Lower leg skin (tissue), 4 donors: ENCODE results near the gene NOL3. TPM values are rescaled to one million over a fixed set of nuclear protein-coding genes. Genes with fewer than 3 reads are reported as not detected.

ENCODE experiments used
- DNase-seq, 2 donors: peaks; one replicate each; pipeline ENCODE4 v3.0.0-alpha.2; 2019; ENCODE audit warnings: low spot score in 2 of 2
- H3K4me3 ChIP-seq: fragments of 200-600 bp; sonication (generic); 2 replicates; pipeline ENCODE4 v1.5.1; 2017; ENCODE audit warnings: mild to moderate bottlenecking, low read depth; ENCODE audit not compliant: poor library complexity, severe bottlenecking
- POLR2A ChIP-seq, 2 donors: fragments of 450-650 bp; IDR thresholded peaks; one replicate each; pipeline ENCODE4 v1.6.1; 2016 to 2017; ENCODE audit warnings: antibody characterized with exemption in 2 of 2, mild to moderate bottlenecking in 1 of 2, moderate library complexity in 1 of 2
- WGBS, 2 donors: methylation state at CpG; one replicate each; pipeline ENCODE4 v1.1.5; 2018; 5-methylcytosine and 5-hydroxymethylcytosine counted together
- intact Hi-C: fragments of 100-400 bp; cut with DNase I; formaldehyde crosslinking; loops from one replicate; pipeline ENCODE4 v1.15.0; 2023; ENCODE audit warnings: low total_unique reads
- total RNA-seq, 4 donors: library from RNA; depleted of rRNA; stranded (reverse); fragments of >200 nt; gene quantifications; one replicate each; pipeline ENCODE4 v1.1.0, GENCODE V29; 2016
- TF ChIP-seq, protein P1 (sequence below), 3 donors: fragments of 450-650 bp; IDR thresholded peaks; one replicate each; pipeline ENCODE4 v1.5.1; 2016; ENCODE audit warnings: antibody characterized with exemption in 3 of 3, mild to moderate bottlenecking in 3 of 3, moderate library complexity in 2 of 3

Gene NOL3
- total RNA-seq, 4 donors from 2014 or later: 84.3 to 139 (median 115) TPM

GRCh38 chr16:67206129-67206837 lies 35.9 kb downstream of the NOL3 start:
- DNase-seq: no peak
- intact Hi-C loops: no loop called here
- WGBS, 2 donors: 94 to 95% methylated on average over 7 to 8 of the region's 8 CpGs
- TF ChIP-seq POLR2A (IDR thresholded peaks at IDR 0.05): no peak
- TF ChIP-seq, protein P1, sequence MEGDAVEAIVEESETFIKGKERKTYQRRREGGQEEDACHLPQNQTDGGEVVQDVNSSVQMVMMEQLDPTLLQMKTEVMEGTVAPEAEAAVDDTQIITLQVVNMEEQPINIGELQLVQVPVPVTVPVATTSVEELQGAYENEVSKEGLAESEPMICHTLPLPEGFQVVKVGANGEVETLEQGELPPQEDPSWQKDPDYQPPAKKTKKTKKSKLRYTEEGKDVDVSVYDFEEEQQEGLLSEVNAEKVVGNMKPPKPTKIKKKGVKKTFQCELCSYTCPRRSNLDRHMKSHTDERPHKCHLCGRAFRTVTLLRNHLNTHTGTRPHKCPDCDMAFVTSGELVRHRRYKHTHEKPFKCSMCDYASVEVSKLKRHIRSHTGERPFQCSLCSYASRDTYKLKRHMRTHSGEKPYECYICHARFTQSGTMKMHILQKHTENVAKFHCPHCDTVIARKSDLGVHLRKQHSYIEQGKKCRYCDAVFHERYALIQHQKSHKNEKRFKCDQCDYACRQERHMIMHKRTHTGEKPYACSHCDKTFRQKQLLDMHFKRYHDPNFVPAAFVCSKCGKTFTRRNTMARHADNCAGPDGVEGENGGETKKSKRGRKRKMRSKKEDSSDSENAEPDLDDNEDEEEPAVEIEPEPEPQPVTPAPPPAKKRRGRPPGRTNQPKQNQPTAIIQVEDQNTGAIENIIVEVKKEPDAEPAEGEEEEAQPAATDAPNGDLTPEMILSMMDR (IDR thresholded peaks at IDR 0.05): no peak
- no peak overlapping the region for H3K4me3 ChIP-seq

DNA sequence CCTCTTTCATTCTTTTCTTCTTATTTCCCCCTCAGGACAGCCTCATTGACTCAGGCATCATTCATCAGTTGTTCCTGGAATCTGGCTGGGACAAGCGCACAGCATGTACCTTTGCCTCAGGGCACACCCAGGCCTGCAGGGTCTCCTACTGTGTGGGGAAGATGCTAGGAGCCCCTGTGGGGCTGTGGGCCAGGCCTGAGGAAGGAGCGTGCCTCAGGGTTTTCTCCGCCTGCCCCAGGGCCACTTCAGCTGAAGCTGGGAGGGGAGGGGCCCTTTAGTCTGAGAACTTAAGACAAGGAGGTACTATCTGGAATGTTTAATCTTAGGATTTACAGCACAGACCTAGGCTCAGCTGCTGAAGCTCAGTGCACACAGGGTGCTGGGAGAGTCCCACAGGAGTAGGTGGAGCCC lies 36.5 kb downstream of the NOL3 start:
- no peak for TF ChIP-seq POLR2A (IDR thresholded peaks at IDR 0.05)
- TF ChIP-seq, protein P1 (IDR thresholded peaks at IDR 0.05): no peak
- WGBS, 2 donors: 92 to 93% methylated on average over 3 of the region's 3 CpGs
- no peak overlapping the region for H3K4me3 ChIP-seq
- DNase-seq: no peak
- intact Hi-C loops: no loop called here

DNA sequence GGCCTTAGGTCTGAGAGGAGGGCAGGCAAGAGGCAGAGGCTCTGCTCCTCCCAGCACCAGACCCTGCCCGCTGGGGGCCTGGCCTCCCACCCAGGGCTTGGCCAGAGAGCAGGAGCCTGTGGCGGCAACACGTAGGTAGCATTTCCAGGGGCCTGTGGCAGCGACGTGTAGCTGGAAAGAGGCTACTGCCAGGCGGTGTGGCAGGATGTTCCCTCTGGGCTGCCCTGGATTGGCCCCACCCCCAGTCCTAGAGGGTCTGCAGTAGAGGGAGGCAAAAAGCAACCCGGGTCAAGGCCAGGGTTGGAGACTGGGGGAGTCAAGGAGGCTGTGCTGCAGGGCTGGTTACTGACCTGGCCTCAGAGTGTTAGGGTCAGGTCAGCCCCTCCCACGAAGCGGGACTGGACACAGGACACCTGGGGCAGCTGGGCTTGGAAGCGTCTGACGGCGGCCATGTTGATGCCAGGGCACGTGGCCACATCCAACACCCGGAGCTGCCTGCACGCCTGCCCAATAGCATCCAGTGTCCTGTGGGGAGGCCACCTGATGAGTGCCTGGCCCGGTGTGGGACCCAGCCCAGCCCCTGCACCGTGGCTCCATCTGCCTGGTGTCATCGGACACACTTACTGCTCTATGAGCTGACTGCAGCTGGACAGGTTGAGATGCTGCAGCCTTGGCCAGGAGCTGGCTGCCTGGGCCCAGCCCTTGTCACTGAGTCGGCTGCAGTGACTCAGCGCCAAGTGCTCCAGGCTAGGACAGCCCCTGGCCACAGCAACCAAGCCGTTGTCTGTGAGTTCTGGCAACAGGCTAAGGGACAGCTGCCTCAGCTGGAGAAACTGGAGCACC lies 37.1 kb downstream of the NOL3 start:
- WGBS, 2 donors: 63 to 76% methylated on average over 6 to 19 of the region's 21 CpGs
- intact Hi-C loops: no loop called here
- TF ChIP-seq, protein P1 (IDR thresholded peaks at IDR 0.05): no peak
- TF ChIP-seq POLR2A (IDR thresholded peaks at IDR 0.05): no peak
- no peak overlapping the region for H3K4me3 ChIP-seq
- DNase-seq: no peak

GRCh38 chr16:67208154-67208896 lies 38.0 kb downstream of the NOL3 start:
- WGBS, 2 donors: 85 to 87% methylated on average over 8 to 11 of the region's 11 CpGs
- no peak for DNase-seq
- TF ChIP-seq, protein P1 (IDR thresholded peaks at IDR 0.05): no peak
- no peak for TF ChIP-seq POLR2A (IDR thresholded peaks at IDR 0.05)
- intact Hi-C loops: no loop called here
- no peak overlapping the region for H3K4me3 ChIP-seq

DNA sequence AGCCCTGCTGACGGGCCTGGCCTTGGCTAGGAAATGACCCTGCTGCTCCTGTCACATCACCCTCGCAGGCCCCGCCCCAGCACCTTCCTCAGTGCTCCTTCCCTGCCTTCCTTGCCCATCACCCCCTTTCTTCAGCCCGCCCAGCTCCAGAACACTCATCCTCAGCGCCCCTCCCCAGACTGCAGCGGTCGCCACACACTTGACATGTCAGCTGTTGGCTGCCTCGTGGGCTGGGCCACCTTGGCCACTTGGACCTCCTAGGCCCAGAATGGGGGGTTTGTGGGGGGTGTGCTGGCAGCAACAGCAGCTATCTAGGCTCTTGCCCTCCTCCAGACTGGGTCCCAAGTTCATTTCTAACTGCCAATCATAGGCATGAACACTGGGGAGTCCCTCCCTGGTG lies 39.2 kb downstream of the NOL3 start:
- intact Hi-C loops: no loop called here
- TF ChIP-seq, protein P1 (IDR thresholded peaks at IDR 0.05): no peak
- no peak for TF ChIP-seq POLR2A (IDR thresholded peaks at IDR 0.05)
- DNase-seq: no peak
- 91 to 95% methylated on average over 8 of the region's 8 CpGs for WGBS, 2 donors
- no peak overlapping the region for H3K4me3 ChIP-seq
